ENCODE data around the gene HNRNPM.

HNRNPM gene

DNA sequence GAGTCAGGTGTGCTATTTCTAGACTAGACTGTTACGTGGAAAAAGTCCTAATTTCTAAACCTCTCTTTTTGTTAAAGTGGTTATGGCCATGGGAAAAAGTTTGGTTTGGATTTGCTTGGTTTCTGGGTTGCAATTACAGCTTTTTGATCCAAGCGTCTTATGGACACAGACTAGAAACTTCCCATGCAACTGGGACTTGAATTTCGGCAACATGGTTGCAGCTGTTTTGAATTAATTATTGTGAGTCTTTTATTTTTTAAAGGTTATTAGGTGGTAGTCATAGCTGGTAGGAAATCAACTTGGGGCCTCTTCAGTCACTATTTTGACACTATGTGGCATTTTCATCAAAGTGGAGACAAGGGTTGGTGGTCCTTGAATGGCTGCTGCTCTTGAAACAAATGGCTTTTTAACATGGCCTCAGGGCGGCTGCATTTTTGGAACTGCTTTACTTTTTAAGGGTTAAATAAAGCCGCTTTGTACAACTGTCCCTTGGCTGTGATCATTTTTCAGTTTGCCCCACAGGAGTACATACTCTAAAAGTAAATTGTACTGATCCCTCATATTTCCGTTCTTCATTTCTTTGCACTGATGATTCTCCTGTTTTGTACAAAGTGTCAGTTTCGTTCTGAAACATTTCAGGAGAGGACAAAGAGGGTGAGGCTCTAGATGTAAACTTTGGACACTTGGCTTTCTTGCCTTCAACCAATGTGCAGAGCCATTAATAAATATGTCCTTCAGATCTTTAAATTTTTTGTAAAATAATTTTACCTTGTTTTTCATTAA, 15.9 kb downstream of the HNRNPM start:
- no peak for DNase-seq

DNA sequence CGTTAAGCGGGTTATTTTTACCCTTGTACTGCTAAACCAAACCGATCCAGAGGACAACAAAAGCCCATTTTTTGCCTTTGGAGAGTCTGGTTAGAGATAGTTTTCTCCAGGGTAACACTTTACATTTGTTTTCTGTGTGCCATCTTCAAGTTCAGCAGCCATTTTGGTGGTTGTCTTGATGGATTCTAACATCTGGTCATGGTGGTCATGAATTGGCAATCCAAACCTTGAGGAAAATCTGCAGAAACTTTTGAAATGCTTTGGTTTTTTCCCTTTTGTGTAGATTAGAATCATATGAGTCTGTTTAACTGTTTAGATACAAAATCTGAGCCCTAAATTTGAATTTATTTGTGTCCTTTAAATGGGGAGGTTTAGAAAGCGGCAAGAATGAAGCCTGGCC, 16.6 kb downstream of the HNRNPM start:
- DNase-seq = no peak

DNA sequence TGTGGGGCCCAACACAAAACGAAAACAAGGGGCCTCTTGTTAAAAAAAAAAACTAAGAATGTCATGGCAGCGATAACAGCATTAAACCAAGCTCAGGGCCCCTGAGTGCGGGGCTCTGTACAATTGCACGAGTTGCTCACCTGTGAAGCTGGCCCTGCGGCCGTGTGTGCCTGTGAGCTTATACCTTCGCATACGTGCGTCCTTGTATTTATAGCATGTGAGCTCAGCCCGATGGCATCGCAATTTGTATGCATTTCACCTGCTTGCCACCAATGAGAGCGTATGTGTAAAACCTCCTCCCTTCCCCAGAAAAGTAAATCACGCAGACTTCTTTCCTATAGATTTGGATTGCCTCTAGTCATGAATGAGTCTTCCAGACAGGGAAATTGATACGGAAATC, 17.1 kb downstream of the HNRNPM start:
- no peak for DNase-seq

DNA sequence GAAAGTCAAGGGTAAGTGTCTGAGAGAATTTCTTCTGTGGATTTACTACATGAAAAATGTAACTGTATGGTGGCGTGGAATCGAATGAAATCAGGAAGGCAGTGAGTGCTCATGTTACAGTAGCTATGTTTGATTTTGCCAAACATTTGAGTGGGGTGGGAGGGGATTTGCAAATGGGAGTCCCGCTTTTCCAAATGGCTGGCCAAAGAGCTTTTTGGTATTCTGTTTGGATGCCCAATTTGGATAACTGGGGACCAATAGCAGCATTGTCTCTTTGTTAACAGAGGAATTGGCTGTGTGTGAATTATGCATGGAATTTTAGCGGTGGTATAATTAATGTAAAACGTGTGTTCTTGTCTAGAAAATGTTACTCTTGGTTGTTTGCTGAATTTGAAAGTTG, 17.8 kb downstream of the HNRNPM start:
- DNase-seq = no peak

DNA sequence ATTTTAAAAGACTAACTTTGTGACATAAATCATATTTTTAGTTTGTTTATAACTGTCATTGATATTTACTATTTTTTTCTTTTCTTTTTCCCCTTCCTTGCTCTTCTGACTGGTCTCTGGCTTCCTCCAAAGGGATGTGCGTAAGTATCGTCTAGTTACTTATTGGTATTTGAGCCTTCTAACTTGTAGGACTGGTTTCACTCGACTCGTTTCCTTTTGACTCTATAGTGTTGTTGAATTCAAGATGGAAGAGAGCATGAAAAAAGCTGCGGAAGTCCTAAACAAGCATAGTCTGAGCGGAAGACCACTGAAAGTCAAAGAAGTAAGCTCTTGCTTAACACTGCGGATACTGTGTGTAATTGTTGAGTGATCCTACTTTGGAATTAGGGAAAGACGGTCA, 18.6 kb downstream of the HNRNPM start:
- no peak for DNase-seq

DNA sequence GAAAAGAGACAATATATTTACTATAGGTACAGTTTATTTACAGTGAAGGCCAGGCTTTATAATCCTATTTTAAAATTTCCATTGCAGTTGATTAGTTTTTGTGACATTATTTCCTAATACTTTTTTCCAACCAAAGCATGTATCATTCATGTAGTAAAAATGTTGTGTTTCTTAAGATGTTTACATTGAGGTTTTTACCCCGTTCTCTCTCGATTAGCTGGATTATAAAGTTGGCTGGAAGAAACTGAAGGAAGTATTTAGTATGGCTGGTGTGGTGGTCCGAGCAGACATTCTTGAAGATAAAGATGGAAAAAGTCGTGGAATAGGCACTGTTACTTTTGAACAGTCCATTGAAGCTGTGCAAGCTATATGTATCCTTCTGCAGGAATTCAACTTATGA, 21.2 kb downstream of the HNRNPM start:
- DNase-seq = no peak

DNA sequence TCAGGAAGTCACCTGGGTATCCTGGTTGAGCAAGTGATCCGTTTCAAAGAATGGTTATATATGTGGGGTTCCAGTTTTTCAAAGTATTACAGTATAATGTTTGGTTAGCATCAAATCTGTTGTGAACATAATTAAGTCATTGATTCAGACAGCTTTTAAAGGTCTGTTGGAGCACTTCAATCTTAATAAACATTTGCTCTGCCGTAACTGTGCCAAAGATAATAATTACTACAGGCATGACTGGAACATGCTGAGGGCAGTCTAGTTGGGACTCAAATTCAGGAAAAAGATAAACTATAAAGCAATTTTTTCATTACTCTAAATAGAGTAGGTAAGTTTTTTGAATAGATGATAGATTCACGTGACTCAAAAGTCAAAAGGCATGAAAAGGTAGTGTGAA, 23.3 kb downstream of the HNRNPM start:
- DNase-seq = no peak

DNA sequence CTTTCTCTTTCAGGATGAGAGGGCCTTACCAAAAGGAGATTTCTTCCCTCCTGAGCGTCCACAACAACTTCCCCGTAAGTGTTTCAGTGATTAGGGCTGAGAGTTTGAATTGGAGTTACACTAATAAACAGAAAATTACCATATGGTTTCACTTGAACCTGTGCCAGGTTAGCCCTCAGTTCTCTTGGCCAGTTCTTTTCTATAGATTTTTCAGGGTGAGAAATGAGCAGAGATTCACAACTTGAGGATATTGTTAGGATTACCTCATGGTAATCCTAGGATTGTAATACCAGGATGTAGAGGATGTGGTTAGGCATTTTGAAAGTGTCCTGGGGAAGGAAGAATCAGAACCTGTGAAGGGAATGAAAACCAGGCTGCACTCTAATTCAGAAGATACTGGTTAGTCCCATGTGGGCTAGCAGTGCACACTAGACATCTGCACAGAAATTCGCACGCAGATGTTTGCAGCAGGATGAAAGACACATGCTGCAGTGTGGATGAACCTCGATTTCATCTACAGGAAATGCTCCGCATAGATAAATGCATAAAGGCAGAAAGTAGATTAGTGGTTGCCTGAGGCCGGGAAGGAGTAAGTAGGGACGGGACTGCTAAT, 24.1 kb downstream of the HNRNPM start:
- no peak for DNase-seq

DNA sequence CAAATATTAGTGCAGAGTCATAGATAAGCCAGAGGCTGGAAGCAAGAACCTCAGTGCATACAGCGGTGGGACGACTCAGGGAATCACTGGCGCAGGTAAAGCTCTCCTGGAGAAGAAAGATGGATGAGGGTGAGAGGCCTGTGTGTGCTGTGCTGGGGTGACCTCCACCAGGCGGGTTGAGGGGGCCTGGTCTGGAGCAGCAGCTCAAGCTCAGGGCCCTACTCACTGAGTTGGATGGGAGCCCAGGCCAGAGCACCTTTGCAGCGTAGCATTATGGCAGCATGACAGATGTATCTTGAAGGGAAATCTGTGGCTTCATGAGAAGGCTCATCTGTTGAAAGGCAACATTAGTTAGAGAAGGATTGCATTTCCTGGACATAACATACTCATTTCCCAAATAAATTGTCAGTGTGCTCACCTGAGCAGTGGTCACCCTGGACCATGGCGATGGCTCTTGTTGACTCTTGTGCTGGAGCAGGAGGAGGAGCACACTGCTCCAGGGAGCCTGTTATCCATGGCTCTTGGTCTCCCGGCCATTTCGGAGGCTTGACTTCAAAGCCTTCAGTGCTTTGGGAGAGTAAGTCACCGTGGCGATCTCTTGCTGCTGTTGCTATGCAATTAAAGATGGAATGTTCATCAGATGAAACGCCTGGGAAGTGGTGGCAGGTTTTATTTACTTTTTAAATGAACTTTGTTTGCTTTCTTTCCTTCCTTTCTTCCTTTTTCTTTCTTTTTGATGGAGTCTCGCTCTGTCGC, 25.0 kb downstream of the HNRNPM start:
- DNase-seq = no peak

DNA sequence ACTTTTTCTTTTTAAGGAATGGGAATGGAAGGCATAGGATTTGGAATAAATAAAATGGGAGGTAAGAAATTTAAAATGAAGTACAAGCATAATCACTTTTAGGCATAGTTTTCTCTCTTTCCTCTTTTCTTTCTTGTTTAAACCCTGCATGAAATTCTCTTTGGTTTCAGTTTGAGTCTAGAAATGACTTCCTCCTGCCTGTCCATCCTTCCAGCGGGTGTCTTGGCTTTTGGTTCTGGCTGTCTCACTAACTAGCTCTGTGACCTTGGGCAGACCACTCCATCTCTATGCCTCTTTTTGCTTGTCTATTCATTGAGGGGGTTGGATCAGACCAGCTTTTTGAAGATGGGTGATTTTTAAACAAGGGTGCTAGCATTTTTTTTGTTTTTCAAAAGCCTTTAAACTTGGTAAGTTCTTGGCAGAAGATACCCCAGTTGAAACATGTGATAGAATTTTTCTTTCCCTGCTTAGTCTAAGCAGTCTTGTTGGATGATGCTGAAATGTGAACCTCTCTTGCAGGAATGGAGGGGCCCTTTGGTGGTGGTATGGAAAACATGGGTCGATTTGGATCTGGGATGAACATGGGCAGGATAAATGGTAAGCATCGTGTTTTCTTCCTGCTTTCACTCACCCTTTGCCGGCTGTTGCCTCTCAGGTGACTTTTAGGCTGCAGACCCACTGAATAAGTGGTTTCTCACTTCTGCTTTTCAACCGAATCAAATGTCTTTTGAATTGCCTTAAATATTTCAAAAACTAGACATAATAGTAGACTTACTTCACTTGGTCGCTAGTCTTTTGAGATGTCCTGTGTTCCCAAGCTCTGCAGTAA, 29.1 kb downstream of the HNRNPM start:
- DNase-seq = no peak

DNA sequence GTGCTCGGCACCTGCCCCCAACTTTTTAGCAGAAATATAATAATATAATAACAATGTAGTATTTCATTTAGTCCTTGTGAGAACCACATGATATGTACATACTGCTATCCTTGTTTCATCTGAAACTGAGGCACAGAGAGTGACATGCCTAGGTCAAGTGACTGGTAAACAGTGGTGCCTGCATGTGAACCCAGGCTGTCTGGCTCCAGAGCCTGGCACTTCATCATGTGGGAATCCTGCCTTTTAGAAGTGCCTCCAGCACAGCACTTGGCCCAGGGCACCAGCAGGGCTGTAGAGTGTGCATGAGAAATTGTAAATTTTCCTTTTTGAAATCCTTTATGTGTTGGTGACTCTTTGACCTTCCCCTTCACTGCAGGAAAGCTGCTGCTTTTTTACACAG, 30.2 kb downstream of the HNRNPM start:
- DNase-seq = no peak

DNA sequence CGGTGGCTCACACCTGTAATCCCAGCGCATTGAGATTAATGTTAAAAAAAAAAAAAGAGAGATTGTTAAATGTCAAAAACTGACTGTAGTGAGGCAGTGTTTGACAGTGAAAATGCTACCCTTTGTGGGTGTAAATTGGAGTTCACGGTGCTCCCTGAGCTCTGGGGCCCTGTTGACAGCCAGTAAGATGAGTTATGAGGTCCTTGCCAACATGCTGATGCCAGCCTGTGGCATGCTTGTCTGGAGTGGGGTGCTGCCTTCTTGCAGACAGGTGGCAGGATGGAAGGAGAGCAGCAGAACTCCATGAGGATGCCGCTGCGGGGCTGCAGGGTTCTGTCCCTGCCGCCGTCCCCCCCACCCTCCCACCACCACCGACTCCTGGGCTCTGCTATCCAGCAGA, 31.7 kb downstream of the HNRNPM start:
- no peak for DNase-seq

DNA sequence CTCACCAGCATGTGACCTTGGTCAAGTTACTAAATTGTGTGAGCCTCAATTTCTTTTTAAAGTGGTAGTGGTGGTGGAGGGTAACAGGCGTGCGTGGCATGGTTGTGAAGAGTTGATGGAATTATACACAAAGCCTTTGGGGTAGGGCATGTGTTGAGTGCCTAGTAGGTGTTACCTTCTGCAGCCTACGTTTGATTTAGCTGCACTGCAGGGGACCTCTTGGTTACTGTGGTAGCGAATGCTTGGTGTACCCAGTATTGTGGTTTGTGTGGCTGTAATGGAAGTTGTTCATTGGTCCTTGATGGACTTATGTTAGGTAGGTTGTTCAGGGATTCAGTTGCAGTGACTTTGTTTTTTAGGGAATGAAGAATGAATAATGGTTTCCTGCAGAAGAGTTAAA, 33.1 kb downstream of the HNRNPM start:
- DNase-seq = no peak

DNA sequence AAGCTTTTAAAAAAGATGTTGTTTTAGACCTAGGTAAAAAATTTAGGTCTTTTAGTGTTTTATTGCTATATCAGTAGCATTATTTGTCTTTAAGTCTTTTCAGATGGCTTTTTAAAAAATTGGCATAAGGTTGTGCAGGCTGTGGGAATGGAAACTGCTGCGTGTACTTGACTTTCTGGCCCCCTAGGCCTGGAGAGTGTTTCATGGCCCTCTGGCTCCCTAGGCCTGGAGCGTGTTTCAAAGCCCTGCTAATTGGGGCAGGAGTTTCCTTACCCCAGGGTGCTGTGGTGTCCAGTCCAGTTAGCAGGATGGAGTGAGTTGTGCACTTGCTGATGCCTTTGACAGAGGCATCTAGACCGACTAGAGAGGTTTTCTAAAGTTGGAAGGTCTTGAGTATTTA, 33.8 kb downstream of the HNRNPM start:
- no peak for DNase-seq

DNA sequence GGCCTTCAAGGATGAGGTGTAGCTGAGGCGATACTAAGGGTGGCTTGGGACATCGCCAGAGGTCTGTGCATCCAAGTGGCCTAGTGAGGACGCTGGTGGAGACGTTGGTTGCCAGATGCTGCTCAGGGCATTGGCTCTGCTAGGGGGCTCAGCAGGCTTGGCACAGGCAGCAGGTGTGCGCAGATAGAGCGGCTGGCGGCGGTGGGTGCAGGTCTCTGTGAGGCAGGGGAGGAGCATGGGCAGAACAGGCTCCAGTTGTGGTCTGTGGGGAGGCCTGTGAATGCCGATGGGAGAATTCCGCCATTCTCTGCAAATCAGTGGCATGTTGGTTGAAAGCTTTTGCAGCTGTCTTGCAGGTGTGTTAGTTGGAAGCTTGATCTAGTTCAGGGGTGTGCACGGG, 36.4 kb downstream of the HNRNPM start:
- no peak for DNase-seq

DNA sequence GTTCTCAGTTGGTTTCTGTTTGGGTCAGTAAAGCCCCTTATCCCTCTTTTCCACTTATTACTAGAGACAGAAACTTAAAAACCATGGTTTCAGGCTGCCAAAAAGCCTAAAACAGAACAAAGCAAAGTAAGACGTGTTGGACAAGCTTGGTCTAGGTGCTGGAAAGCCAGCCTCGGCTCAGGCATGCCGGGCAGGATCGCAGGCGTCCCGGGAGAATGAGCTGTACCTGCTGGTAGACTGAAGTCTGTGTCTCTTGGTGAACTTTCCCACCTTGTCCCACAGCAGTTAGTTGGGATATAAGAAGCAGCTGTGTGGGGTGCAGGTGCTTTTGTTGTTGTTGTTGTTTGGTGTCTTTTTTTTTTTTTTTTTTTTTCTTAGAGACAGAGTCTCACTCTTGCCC, 36.8 kb downstream of the HNRNPM start:
- DNase-seq = no peak

DNA sequence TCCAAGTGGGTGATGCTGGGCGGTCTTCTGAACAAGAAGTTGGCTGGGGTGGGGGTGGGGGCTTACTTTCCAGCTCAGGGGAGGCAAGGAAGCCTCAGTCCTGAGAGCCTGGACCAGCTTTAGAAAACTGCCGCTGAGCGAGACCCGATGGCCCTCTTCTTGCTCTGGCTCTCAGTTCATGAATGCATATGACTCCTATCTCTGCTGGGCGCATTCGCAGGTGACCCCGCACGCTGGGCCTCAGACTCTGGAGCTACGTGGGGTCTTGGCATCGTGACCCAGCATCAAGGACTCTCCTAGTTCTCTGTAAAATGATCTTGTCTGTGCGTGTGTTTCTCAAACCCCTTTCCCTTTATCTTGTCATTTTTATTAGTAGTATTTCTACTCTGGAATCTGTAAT, 37.9 kb downstream of the HNRNPM start:
- DNase-seq = no peak

DNA sequence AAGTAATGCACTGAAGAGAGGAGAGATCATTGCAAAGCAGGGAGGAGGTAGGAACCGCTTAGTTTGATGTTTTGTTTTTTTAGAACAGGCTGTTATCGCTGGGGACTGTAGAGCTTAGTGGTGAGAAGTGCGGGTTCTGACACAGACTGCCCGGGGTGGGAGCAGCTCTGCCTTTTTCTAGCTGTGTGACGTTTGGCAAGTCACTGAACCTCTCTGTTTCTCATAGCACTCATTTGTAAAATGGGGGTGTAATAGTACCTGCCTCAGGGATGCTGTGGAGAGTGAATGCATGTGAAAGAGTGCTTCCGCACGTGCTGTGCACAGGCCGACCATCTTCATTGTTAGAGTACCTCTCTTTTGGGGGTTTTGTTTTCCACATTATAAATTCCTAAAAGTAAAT, 38.4 kb downstream of the HNRNPM start:
- DNase-seq = no peak

DNA sequence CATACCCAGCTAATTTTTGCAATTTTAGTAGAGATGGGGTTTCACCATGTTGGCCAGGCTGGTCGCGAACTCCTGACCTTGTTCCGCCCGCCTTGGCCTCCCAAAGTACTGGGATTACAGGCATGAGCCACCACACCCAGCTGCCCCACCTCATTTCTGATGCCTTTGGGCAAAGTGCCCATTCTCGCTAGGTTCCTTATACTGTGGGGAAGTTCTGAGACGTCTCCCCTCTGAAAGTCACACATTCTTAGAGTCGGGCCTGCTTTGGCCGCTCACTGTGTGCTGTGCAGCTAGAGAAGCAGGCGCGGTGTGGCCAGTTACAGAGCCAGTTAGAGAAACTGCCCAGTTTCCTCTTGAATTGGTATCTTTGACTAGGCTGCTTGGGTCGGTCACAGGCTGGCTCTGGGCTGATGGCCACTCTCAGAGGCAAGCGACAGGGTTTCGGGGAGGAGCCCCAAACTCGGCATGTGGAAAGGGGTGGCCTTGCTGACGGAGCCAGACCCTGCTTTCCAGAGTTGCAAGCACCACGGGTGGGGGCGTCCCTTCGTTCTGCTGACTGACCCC, 39.6 kb downstream of the HNRNPM start:
- no peak for DNase-seq

DNA sequence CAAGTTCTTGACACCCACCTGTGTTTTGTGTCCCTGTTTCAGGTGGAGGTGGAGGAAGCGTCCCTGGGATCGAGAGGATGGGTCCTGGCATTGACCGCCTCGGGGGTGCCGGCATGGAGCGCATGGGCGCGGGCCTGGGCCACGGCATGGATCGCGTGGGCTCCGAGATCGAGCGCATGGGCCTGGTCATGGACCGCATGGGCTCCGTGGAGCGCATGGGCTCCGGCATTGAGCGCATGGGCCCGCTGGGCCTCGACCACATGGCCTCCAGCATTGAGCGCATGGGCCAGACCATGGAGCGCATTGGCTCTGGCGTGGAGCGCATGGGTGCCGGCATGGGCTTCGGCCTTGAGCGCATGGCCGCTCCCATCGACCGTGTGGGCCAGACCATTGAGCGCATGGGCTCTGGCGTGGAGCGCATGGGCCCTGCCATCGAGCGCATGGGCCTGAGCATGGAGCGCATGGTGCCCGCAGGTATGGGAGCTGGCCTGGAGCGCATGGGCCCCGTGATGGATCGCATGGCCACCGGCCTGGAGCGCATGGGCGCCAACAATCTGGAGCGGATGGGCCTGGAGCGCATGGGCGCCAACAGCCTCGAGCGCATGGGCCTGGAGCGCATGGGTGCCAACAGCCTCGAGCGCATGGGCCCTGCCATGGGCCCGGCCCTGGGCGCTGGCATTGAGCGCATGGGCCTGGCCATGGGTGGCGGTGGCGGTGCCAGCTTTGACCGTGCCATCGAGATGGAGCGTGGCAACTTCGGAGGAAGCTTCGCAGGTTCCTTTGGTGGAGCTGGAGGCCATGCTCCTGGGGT, 41.0 kb downstream of the HNRNPM start:
- DNase-seq = no peak

DNA sequence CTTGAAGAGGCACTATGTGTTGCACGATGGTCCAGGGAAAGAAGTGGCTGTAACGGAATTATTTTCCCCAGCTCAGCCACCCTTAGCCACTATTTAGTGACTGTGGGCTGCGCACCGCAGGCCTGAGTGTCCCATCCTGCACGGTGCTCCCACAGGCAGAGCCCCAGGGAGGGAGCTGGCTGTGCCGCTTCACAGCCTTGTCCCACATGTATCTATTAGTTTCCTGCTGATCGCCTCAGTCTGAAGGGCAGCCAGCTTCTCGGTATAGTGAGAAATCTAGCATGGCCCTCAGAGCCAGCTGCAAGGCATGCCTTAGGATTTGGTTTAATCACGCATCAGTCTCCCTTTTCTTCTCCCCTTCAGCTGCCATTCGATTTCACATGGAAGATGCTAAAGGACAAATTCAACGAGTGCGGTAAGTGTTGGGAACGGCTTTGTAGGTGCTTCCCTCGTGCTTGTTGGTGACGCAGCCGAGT, 41.9 kb downstream of the HNRNPM start:
- DNase-seq = no peak
